Activated CD4-positive, alpha-beta T cell treated with anti-CD3 and anti-CD28 coated beads, Interleukin-2, amount 50 U/mL, for 4 hours (primary cell): ENCODE data around the gene SYNC.
A peak's percentile ranks its signal among the peaks of the same experiment; 100 is the strongest.
"Not testable (repeated sequence)": the region's sequence is repeated elsewhere in the genome, so short reads cannot be mapped to it uniquely, and the experiment has no call there.

Experiments used
- DNase-seq, 2 experiments: peaks; one replicate each; pipeline ENCODE4 v3.0.0-alpha.2; 2020

The SYNC gene

DNA sequence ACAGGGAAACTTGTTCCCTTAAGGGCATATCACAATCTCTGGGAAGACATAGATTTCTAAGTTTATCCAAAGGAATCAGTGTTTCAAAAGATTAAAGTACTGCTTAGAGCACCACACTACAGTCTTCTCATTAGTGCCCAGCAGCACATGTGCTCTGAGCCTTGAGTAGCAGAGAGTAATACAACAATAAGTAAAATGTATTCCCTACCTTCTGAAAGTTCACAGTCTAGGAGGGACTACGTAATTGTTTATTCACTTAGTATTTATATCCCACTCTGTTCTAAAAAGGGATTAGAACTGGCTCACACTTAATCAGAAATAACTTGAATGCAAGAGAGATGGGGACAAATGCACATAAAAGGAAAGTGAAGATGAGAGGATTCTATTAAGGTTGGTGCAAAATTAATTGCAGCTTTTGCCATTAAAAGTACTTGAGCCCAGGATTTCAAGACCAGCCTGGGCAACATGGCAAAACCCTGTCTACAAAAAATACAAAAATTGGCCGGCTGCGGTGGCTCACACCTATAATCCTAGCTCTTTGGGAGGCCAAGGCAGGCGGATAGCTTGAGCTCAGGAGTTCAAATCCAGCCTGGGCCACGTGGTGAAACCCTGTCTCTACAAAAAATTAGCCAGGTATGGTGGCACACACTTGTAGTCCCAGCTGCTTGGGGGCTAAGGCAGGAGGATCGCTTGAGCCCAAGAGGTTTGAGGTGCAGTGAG lies 9.0 kb downstream of the SYNC start:
- DNase-seq, result no peak

DNA sequence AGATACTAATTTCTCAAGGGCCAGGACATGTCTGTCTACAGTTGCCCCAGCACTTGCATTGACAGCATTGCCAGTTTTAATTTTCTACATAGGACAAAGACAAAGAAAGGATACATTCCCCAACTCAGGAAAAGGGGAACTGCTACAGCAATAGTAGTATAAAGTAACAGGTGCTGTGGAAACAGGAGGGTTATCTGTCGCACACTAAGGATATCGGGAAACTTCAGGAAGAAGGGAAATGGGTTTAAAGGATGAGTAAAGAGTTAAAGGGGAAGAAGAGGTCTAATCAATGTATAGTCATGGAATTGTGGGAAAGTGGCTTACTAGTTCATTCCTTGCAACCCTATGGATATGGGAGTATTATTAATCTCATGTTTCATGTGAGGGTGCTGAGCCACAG lies 16.2 kb downstream of the SYNC start:
- no peak for DNase-seq

DNA sequence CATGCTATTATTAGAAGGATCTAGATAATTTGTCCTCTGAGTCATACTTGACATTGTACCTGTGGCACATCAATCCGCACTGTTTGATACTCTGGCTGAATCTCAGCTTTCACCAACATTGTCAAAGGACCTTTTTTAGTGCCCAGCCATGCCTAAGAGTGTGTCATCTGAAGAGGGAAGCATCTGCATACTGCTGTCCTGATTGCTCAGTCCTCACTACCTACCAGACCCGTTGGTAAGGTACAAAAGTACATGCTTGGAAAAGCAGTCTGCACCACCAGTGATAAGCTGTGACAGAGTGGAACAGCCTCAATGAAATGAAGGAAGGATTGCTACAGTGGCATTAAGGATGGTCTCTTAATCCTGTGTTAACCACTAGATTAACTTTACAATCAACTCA lies 17.1 kb downstream of the SYNC start:
- no peak for DNase-seq

DNA sequence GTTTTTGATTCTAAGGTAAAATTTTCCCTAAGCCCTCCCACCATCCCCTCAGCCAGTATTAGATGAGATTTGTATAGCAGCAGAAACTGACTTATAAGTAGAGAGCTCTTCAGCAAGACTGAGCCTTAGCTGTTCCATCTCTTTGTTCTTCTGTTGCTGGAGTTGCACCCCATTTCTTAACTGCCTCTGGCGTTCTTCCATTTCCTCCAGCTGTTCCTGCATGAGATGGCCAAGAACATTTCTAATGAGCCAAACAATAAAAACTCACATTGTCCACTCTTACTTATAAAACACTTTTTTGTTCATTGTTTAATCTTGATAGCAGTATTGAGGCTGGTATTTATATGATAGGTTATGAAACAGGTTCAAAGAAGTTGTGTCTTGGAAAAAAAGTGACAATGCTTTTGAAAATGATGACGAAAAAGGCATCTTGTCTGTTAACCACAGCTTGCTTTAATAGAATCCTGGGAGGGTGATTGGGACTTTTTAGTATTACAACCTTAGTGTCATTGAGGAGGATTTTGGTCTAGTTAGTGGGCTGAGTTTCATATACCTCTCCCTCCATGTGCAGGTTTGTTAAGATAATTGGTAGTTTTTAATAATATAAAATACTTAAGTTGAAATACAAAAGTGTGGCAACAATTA lies 18.3 kb downstream of the SYNC start:
- DNase-seq, result no peak

DNA sequence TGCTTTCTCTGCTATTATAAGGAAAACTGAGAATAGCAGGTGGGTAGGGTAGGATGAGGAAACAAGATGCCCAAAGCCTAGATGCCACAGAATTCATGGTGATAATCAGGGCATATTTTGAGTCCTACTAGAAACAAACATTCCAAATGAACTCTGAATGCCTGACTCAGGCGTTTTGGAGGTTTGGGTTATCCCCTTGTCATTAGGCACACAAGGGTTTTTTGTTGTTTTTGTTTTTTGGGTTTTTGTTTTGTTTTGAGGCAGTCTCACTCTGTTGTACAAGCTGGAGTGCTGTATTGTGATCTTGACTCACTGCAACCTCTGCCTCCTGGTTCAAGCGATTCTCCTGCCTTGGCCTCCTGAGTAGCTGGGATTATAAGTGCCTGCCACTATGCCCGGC lies 19.2 kb downstream of the SYNC start:
- no peak for DNase-seq

DNA sequence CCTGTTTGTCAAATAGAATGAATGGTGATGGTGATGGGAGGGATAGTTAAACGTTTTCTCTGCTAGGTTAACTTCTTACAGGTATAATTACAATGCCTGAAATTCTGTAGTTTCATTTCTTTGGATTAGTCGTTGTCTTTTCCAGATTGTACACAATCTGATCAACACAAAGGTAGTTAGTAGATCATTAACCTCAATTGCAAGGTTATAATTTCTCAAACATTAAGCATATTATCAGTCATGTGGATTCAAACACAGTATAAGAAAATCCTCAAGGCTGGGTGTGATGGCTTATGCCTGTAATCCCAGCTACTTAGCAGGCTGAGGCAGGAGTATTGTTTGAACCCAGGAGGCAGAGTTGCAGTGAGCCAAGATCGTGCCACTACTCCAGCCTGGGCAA lies 20.6 kb downstream of the SYNC start:
- DNase-seq, result no peak

DNA sequence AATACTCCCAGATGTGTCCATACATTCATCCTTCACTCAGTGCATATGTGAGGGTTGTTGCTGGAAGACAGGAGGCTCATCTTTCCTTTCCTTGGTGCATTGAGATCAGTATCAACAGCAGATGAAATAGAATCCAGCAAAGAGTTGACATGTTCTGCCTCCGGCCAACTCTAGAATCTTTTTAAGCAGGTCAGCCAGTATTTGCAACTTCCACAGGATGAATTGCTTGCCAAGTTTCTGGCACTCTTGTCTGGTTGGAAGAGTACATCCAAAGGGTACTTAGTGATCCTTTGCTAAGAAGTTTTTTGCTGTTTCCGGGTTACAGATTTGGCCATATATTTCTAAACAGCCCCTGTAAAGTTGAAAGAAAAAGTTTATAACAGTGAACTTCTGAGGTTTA lies 21.1 kb downstream of the SYNC start:
- DNase-seq, result no peak

DNA sequence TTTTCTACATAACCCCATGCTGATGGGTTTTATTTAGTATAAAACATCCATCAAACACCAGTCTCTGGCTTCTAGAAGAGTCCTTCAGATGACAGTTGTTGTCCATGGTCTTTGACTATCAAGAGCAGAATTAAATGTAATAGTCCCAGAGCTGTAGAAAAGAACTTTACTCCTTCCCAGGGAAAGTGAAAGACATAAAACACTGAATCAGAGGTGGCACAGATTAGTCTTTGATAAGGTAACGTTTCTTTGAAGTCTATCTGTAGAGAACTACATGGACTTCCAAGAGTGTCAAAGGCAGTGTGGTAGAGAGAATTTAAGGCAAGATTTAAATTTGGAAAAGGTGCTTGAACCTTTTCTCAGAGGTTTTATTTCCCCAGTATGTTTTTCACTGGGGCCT lies 21.9 kb downstream of the SYNC start:
- DNase-seq, result no peak

DNA sequence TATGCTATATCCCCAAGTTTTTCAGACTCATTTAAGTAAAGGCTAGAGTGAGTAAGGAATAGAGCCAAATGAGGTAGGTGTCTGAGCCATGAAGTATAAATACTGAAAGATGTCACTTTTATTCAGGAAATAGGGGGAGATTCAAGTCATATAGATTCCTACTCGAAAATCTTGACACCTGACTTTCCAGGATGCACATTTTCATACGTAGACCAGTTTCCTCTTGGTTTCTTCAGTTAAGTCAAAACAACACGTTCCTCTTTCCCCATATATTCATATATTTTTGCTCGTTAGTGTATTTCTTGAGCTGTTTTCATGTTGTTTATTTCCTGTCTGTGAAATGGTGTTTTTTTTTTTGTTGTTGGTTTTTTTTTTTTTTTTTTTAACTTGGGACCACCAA lies 22.6 kb downstream of the SYNC start:
- DNase-seq, result not testable (repeated sequence)

DNA sequence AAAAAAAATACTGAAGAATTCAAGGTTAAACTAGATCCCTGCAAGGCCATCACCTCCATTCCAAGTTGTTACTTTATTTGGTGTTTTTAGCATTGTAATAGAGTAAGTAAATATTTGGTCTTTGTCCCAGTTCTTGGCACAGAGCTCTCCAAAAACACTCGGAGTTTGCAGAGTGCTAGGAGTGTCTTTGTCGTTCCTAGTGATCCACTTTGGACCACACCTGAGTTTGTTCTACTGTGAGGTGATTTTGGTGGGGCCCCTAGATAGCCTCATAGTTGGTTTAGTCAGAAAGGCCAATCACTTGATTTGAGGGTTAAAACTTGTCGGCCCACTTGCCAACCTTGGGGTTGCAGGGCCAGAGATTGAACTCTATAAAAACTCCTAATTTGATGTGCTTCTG lies 25.6 kb downstream of the SYNC start:
- no peak for DNase-seq

DNA sequence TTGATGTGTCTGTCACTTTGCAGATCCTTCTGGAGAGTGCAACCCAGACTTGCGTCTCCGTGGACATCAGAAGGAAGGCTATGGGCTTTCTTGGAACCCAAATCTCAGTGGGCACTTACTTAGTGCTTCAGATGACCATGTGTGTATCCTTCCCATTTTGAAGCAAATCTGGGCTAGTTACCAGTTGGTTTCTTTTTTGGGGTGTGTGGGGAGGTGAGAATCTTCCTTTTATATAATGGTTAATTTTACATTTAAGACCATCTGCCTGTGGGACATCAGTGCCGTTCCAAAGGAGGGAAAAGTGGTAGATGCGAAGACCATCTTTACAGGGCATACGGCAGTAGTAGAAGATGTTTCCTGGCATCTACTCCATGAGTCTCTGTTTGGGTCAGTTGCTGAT lies 33.9 kb downstream of the SYNC start:
- not testable (repeated sequence) for DNase-seq

DNA sequence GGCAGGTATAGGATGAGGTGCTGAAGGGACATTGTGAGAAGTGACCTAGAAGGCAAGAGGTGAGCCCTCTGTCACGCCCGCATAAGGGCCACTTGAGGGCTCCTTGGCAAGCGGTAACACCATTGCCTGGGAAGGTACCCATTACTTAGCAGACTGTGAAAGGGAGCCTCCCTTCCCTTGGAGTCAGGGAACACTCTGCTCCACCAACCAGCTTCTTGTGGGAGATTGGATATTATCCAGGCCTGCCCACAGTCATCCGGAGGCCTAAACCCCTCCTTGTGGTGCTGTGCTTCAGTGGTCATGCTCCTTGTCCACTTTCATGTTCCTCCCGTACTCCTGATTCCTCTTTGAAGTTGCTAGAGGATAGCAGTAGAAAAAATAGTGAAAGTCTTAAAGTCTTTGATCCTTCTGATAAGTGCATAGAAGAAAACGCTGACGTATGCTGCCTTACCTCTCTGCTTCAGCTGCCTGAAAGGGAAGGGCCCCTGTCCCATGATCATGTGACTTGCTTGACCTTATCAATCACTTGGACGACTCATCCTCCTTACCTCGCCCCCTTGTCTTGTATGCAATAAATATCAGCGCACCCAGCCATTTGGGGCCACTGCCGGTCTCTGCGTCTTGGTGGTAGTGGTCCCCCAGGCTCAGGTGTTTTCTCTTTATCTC lies 35.5 kb downstream of the SYNC start:
- no peak for DNase-seq

DNA sequence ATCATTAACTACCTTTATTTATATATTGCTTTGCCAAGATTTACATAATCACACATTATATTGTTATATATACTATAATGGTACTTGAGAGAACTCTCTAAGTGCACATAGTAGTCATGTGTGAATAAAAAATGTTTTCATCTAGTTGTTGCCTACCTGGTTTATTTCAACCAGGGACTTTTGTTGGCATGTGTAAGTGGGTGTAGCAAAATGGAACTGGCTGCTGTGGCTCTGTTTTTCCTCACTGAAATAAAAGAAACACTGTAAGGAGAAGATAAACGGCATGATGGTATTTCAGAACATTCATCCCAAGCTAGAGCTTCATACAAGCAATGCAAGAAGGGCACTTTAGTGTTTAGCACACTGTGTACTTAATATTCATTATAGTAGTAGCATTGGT lies 36.7 kb downstream of the SYNC start:
- no peak for DNase-seq

DNA sequence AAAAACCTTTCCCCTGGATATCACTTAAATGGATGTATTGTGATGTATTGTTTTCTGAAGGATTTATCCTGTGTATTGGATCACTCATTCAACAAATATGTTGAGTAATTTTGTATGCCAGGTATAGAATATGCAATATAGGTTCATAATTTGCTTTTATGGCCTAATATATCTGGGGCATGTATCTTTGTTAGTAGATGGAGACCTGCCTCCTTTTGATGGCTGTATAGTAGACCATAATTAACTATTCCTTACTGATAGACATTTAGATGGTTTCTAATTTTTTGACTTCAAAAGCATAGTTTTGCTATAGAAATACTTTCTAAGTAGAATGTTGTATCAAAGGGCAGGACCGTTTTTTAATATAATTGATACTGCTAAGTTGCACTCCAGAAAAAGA lies 43.0 kb downstream of the SYNC start:
- no peak for DNase-seq

DNA sequence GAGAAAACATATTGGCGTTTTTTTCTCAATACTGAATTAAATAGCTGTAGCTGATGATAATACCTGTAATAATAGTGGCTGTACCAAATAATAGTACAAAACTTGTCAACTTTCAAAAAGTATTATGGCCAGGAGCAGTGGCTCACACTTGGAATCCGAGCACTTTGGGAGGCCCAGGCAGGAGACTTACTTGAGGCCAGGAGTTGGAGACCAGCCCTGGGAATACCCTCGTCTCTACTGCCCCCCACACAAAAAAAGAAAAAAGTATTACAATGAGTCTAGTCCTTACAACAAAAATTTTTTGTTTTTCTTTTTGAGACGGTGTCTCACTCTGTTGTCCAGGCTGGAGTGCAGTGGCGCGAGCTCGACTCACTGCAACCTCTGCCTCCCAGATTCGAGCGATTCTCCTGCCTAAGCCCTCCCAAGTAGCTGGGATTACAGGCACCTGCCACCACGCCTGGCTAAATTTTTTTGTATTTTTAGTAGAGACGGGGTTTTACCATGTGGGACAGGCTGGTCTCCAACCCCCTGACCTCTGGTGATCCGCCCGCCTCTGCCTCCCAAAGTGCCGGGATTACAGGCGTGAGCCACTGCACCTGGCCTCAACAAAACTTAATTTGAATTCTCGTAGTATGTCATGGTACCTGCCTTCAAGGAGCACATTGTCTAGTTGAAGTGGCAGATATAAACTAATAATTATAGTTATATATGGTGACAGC lies 50.2 kb downstream of the SYNC start:
- no peak for DNase-seq

DNA sequence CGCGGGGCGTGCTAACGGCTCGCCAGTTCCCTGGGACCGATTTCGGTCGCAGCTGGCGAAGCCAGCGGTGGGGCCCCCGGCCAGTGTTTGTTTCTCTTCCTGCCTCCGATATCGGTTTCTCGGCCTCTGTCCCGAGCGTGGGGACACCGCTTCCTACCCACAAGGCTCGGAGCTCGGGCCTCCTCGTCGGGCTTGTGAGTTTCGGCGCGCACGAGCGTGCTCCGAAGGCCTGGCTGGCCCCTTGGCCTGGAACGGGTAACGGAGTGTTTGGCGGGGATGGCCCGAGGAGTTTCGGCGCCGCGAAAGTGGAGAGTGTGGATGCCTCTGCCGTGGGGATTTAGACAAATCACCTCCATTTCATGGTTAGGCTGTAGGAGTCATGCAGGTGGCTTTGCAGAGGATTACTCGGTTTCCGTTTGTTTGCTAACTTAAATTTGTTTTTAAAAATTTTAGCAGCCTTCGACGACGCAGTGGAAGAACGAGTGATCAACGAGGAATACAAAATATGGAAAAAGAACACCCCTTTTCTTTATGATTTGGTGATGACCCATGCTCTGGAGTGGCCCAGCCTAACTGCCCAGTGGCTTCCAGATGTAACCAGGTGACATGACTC lies 51.0 kb downstream of the SYNC start:
- no peak for DNase-seq

DNA sequence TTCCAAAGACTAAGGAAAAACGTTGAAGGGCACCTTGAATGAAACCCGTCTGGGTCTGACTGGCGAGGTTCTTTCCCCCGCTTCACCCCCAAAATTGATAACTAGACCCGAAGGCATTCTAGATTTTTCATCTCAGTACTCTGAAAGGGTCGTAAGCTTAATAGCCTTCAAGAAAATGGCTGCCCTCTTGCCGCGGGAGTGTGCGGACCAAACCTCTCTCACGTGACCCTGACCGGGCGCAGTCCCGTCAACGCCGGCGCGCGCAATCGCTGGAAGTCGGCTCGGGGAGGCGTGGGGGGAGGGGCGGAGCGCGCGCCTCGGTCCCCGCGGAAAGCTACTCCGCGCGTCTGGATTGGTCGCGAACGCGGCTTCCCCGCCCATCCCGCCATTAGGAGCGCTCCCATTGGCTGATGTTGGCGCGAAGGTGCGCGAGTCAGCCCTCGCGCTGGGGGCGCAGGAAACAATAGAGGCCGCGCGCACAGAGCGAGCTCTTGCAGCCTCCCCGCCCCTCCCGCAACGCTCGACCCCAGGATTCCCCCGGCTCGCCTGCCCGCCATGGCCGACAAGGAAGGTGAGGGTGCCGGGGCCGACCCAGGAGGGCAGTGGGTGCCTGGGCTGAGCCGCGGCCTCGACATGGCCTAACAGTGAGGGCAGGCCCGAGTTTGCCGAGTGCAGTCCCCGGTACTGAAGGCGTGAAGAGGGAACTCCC lies 51.7 kb downstream of the SYNC start, which contains the start of gene RBBP4:
TSS of gene RBBP4 (plus strand) at position 457 of the 709 bp plus-strand sequence. CDS start at position 556, 99 bp downstream.
- peak; percentile 96 to 97 for DNase-seq

DNA sequence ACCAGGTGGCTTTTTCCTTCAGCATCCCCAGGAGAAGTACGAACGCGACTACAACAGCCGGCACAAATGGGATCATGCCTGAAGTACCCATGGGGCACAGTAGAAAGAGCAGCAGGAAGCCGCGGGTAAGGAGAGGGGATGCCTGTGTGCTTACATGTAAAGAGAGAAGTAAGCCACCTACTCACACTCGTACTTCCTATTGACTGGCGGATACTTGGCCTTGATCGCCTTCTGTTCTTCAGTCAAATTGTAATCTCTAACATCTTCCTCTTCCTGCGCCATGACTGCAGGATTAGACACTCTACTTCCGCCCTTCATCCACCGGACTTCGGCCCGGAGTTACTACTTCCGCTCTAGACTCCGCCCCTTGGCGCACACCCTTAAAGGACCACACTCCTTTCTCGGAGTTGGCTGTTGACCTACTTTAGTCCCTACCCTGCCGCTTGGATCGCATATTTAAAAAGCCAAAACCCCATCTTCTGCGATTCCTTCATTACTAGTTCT lies 52.3 kb downstream of the SYNC start, which contains the start of gene ZBTB8OS:
TSS of gene ZBTB8OS (minus strand) at position 303 of the 504 bp plus-strand sequence. CDS start at position 282, 21 bp downstream.
- peak; percentile 81 for DNase-seq

DNA sequence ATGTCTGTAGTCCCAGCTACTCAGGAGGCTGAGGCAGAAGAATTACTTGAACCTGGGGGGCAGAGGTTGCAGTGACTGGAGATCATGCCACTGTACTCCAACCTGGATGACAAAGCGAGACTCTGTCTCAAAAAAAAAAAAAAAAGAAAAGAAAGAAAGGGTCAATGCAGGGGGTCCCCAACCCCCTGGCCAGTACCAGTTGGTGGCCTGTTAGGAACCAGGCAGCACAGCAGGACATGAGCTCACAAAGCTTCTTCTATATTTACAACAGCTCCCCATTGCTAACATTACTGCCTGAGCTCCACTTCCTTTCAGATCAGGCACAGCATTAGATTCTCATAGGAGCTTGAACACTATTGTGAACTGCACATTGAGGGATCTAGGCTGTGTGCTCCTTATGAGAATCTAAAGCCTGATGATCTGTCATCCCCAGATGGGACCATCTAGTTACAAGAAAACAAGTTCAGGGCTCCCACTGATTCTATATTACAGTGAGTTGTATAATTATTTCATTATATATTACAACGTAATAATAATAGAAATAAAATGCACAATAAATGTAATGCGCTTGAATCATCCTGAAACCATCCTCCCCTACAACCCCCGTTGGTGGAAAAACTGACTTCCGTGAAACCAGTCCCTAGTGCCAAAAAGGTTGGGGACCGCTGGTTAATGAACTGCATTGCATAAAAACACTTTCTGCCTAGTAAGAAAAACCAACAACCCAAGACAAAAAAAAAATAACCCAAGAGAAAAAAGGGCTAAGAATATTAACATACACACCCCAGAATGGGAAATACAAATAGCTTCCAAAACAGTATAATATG lies 55.0 kb downstream of the SYNC start:
- peak in 1 of 2 experiments; percentile 14 for DNase-seq

DNA sequence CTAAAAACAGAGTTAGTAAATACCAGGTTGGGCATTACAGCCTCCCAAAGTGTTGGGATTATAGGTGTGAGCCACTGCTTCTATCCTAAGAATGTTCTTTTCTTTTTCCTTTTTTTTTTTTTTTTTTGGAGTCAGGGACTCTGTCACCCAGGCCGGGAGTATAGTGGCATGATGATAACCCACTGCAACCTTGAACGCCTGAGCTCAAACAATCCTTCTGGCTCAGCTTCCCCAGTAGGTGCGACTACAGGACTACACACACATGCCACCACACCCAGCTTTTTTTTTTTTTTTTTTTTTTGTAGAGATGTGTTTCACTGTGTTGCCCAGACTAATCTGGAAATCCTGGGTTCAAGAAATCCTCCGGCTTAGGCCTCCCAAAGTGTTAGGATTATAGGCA lies 58.1 kb downstream of the SYNC start:
- DNase-seq, result no peak

DNA sequence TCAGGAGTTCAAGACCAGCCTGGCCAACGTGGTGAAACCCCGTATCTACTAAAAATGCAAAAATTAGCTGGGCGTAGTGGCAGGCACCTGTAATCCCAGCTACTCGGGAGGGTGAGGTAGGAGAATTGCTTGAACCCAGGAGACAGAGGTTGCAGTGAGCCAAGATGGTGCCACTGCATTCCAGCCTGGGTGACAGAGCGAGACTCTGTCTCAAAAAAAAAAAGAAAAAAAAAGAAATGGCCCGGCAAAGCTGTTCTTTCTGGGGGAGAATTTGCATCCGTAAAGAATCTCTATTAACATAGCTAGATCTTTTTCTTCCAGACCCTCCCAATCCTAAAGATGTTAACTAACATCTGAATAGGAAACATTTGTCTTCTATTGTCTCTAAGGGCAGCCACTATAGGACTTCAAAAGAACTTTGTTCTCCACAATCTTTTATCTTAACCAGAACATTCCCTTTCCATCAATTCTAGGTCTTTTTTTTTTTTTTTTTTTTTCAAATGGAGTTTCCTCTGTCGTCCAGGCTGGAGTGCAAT lies 60.2 kb downstream of the SYNC start:
- not testable (repeated sequence) for DNase-seq
